SKM-1 (cell line): ENCODE data around the gene SCAMP1.

Source experiments
- DNase-seq: peaks from one replicate; lab custom pipeline; 2025; ENCODE audit not compliant: unreplicated experiment; lab: John Stamatoyannopoulos, UW

Gene SCAMP1

GRCh38 chr5:78492224-78492623, 131.8 kb downstream of the SCAMP1 start:
- DNase-seq = no peak

DNA sequence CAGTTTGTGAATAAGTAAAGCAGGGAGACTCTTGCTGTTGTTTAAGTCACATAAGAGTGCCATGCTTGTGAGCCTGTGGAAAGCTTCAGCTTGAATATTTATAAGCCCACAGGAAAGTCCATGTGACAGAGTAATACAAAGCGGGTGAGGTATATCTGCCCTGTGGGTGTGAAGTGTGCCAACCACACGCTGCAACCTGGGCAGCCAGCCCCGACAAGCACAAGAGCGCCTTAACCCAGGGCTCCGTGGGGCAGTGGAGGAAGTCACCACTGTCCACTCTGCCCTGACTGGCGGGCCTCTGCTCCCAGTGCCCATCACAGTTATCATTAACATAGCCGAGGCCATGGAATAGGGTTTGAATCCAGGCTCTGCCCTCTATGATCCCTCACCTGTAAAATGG, 132.2 kb downstream of the SCAMP1 start:
- DNase-seq = no peak

DNA sequence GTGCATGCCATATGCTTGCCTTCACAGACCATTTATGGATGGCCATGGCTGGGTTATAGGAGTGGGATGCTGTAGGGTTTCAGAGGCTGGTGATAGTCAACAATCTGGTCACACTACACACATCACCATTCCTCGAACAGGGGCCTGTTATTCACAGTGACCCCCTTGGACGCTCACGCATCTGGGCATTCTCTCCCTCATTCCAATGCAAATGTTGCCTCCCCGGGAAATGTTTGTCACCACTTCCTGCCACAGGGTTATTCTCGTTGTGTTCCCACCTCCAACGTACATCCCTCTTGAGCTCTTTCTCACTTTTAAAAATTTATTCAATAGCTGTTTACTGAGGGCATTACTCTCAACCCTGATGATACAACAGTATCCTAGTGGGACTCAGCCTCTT, 135.4 kb downstream of the SCAMP1 start:
- no peak for DNase-seq

- DNase-seq = no peak
These were observed 136.0 kb downstream of the SCAMP1 start for GRCh38 chr5:78496373-78496772.

DNA sequence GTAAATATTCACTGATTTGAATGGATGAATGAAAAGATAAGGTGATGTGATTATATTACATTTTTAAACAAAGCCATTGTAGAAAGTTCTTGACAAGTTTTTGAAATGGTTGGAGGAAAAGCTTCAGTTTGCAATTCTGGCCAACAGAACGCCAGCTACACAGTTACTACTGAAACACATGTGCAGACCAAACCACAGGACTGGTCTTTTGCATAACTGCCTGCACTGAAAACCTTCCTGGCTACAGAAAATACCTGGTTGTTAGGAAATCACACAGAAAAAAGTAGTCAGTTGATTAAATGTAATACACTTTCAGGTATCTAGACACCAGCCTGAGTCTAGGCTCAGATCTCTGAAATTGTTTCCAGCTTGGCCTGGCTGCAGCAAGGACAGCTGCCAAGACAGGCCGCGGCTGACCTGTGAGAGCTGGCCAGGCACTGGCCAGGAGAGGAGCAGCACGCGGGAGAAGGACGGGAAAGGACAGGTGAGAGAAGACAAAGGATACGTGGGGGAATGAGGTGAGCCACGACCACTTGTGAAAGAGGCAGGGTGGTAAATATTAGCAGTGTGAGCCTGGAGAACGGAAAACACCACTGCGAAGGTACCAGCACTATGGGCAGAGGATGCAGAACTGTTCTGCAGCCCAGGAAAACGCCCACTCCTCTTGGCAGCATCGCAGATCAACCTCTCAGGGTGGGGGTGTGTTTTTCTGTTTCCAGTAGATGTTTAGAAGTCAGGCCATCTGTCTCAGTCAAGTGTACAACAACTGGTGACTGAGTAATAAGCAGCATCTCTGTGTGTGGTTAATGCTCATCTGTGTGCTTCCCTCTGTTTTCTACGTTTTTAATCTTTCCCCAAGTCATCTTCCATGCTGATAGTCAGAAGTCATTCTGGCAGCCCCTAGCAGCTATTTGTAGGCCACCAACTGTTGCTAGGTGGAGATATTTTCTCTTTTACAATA, 137.4 kb downstream of the SCAMP1 start:
- DNase-seq = no peak

DNA sequence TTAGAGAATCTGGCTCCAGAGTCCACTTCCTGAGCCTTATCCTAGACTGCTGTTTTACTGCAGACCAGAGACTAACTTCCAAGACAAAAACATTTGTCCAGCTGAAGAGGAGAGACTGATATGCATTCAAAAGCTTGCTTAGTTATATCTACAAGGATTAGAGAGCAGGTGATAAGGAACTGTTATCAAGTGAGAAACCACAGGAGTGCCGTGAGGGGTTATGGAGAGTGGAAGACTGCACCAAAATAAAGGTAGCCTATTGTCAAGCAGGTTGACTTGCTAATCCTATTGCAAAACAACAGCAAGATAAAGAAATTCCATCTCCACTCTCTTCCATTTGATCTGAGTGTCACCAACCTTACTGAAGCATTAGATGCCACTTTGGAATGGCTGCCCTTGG, 139.1 kb downstream of the SCAMP1 start:
- no peak for DNase-seq

DNA sequence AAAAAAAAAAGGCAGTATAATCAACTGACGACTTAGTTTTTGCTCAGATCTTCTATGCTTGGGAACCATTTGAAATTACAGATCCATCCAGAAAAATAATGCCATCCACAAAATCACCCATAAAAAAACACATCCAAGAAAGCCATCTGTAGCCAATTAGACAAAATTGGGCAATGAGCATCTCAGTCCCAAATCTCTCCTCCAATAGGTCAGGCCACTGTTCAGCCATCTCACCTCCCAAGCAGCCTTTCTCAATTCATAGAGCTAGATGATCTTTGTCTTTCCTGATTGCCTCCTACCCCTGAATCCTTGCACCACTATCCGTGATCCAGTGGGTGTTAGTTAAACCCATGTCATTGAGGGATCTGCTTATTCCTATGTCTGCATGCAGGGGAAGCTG, 139.6 kb downstream of the SCAMP1 start:
- DNase-seq = no peak

GRCh38 chr5:78500871-78501270, 140.5 kb downstream of the SCAMP1 start:
- DNase-seq = no peak

DNA sequence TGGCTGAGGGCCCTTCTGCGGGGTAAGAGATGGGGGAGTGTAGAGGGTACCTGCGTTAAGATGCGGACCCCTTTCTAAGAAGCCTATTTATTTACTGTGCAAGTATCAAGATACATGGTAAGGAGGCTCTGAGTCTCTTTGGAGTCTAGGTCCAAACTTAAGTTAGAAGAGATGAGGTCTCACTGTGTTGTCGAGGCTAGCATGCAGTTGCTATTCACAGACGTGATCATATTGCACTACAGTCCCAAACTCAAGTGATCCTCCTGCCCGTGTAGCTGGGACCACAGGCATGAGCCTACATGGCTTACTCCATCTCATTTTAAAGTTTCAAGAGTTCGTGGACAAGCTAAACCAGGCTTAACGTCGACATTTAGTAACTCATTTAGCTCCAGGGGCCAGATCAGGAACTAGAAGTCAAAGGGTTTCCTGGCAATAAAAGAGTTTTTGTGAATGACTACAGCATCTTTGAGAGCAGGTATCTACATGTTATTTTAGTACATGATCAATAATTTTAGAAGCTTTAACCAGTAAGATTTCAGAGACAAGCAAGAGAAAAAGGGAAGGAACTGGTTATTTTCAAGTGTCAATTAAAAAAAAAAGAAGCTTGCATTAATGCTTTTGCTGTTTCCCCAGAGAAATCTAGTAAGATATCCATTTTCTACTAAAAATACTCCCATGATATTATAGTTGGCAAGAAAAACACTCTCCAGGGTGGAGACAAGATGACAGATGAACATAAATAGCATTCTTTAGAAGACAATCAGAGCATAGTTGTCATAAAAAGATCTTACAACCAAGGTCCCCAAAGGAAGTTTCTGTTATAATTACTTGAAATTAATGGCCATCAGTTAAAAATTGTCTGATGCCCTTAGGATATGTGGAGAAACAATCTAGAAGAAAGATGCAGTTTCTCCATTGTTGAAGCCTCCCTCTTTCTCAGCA, 141.3 kb downstream of the SCAMP1 start:
- no peak for DNase-seq

DNA sequence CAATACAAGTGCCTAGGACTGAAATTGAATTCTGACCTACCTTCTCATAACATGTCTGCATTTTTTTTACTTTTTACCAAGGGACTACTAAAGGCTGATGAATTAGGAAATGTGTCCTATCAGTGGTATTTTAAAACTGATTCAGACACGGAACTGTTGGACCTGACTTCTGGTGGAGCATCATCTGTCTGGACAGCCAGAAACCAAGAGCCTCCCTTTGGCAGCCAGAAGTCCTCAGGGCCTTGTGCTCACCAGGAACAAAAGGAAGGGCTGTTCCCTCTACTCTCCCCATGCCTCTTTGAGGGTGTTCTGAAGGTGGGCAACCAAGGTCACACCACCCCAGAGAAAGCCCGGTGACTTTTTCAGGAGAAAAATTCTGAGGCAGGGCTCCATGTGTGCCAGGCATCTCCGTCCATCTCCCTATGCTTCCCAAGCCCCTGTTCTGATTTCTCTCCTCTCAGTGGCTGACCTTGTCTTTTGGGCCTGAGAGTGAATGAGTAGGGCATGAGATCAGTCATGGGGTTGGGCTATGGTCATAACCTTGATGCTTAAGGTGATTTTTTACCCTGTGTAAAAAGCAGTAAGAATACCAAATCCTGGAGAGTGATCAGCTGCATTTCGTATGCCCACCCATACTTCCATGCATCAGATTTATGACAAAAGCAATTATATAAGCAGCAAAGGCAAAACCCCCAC, 143.7 kb downstream of the SCAMP1 start:
- no peak for DNase-seq

- DNase-seq = no peak
These were observed 144.6 kb downstream of the SCAMP1 start for GRCh38 chr5:78504704-78505677.

- DNase-seq = no peak
These were observed 145.4 kb downstream of the SCAMP1 start for GRCh38 chr5:78505860-78506259.

GRCh38 chr5:78506261-78507024, 146.0 kb downstream of the SCAMP1 start:
- no peak for DNase-seq

DNA sequence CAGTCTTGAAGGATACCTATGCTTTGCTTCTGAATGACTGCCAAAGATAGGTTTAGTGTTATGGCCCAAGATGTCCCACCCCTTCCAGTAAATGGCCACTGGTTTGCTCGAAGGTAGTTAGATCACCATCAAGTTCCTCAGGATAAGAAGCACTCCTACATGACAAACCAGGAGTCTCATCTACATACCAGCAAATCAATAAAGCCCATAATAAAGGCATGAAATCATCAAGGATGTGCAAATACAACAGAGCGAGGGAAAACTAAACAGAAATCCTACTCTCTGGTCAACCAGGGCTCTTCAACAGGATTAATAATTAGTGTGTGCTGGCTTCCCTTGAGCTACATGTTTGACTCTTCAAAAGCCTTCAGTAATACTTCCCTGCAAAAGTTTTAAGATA, 147.1 kb downstream of the SCAMP1 start:
- no peak for DNase-seq

- no peak for DNase-seq
These were observed 147.9 kb downstream of the SCAMP1 start for GRCh38 chr5:78508186-78508765.

- DNase-seq = no peak
These were observed 148.9 kb downstream of the SCAMP1 start for GRCh38 chr5:78509145-78509865.

DNA sequence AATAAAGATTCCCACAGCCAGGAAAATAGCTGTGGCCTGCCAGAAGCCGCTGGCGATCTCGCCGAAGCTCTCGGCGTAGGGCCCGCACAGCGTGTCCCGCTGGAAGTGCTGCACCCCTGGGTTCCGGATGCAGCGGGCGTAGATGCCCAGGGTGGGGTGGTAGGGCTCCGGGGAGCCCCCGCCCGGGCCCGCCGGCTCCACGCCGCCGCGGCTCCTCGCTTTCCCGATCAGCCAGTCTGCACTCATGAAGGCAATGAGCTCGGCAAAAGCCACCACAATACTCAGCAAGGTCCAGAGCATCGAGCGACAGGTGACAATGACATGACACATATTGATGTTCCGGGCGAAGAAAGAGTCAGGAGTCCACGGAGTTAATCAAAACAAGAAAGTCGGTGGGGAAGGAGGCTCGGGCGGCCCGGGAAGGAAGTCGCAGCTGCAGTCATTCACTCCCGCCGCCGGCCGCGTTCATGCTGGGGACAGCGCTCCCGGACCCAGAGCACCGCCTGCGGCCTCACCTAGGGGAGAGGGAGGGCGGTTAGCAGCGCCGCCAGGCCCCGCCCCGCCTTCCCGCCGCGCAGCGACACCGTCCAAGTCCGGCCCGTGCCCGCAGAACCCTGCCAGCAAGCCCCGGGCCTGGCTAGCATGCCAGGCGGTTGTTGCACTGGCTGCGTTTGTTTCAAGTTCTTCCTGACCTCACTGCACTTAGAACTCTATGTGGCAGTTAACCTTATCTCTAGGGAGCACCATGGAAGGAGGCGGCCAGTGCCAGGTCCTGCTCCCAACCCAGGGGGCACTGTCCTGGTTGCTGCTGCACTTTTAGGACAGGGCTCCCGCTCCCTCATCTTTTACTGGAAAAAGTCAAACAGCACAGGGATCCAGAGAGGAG, 149.7 kb downstream of the SCAMP1 start:
- no peak for DNase-seq
